Stimulated activated memory B cell treated with anti-CD40 and anti-IgM and Interleukin-4, amounts not matched to agents 10 μg/mL and 1 μg/mL and 100 μg/mL, for 72 hours (primary cell): ENCODE data around the gene MBD3L2B.
"Not testable (repeated sequence)": the region's sequence is repeated elsewhere in the genome, so short reads cannot be mapped to it uniquely, and the experiment has no call there.

Experiments used
- ATAC-seq: fragments of 150-1000 bp; cut with Tn5 transposase; 2 replicates; pipeline ENCODE4 v1.10.0; 2021
- H3K27ac Mint-ChIP-seq: one replicate; pipeline ENCODE4 v1.8.0; 2022; ENCODE audit warnings: mild to moderate bottlenecking, mixed read lengths
- H3K27me3 Mint-ChIP-seq: one replicate; pipeline ENCODE4 v1.8.0; 2022; ENCODE audit warnings: mixed read lengths
- H3K36me3 Mint-ChIP-seq: one replicate; pipeline ENCODE4 v1.8.0; 2022; ENCODE audit warnings: mixed read lengths
- H3K4me1 Mint-ChIP-seq: one replicate; pipeline ENCODE4 v1.8.0; 2022; ENCODE audit warnings: mixed read lengths
- H3K4me3 Mint-ChIP-seq: one replicate; pipeline ENCODE4 v1.8.0; 2022; ENCODE audit warnings: mild to moderate bottlenecking, moderate library complexity, mixed read lengths
- H3K9me3 Mint-ChIP-seq: one replicate; pipeline ENCODE4 v1.8.0; 2022; ENCODE audit warnings: mixed read lengths

MBD3L2B gene

GRCh38 chr19:7021331-7021730 is at the start of gene MBD3L2B:
TSS of gene MBD3L2B (minus strand) at chr19:7021431. CDS start at chr19:7021397, 34 bp downstream.
- not testable (repeated sequence) for H3K4me3 Mint-ChIP-seq, H3K4me1 Mint-ChIP-seq, ATAC-seq, H3K27ac Mint-ChIP-seq, H3K9me3 Mint-ChIP-seq, H3K36me3 Mint-ChIP-seq, H3K27me3 Mint-ChIP-seq

- Mint-ChIP-seq H3K4me3 (peak overlapping the region; percentile 96), H3K27me3 (no peaks in the 10 kb centered on the region), H3K27ac (peak overlapping the region; percentile 97), H3K36me3 (peaks cover 32% of the 10 kb centered on the region), H3K9me3 (peaks cover 3% of the 10 kb centered on the region), H3K4me1 (peaks cover 14% of the 10 kb centered on the region)
- ATAC-seq = no peak
These were observed 48.6 kb upstream of the MBD3L2B start for GRCh38 chr19:7069904-7070226.

- Mint-ChIP-seq H3K36me3 (peaks cover 26% of the 10 kb centered on the region), H3K27me3 (no peaks in the 10 kb centered on the region), H3K4me1 (peaks cover 14% of the 10 kb centered on the region), H3K4me3 (peak within 1 kb of the TSS; percentile 96), H3K9me3 (peaks cover 3% of the 10 kb centered on the region), H3K27ac (peak within 1 kb of the TSS; percentile 97)
- peak; percentile 99 for ATAC-seq
These were observed 48.0 kb upstream of the MBD3L2B start, which contains the start of gene ZNF557 for GRCh38 chr19:7069042-7069903. TSS of gene ZNF557 (plus strand) at chr19:7069703. CDS start at chr19:7075075, 5,372 bp downstream.

- H3K4me1 Mint-ChIP-seq = peaks cover 14% of the 10 kb centered on the region
- H3K27ac Mint-ChIP-seq = peak overlapping the region; percentile 97
- H3K36me3 Mint-ChIP-seq = peaks cover 19% of the 10 kb centered on the region
- H3K4me3 Mint-ChIP-seq = peak overlapping the region; percentile 96
- no peak for ATAC-seq
- peaks cover 3% of the 10 kb centered on the region for H3K9me3 Mint-ChIP-seq
- no peaks in the 10 kb centered on the region for H3K27me3 Mint-ChIP-seq
These were observed 47.4 kb upstream of the MBD3L2B start for GRCh38 chr19:7068599-7068998.

- peaks cover 3% of the 10 kb centered on the region for H3K9me3 Mint-ChIP-seq
- H3K36me3 Mint-ChIP-seq = peaks cover 12% of the 10 kb centered on the region
- H3K27me3 Mint-ChIP-seq = no peaks in the 10 kb centered on the region
- peaks cover 13% of the 10 kb centered on the region for H3K4me1 Mint-ChIP-seq
- ATAC-seq = no peak
- no peak overlapping the region for H3K27ac Mint-ChIP-seq
- H3K4me3 Mint-ChIP-seq = no peak overlapping the region
These were observed 46.5 kb upstream of the MBD3L2B start for GRCh38 chr19:7067716-7068115.

- not testable (repeated sequence) for H3K27ac Mint-ChIP-seq, H3K4me3 Mint-ChIP-seq, H3K4me1 Mint-ChIP-seq, H3K27me3 Mint-ChIP-seq, H3K9me3 Mint-ChIP-seq, ATAC-seq, H3K36me3 Mint-ChIP-seq
These were observed 45.9 kb upstream of the MBD3L2B start for GRCh38 chr19:7067122-7067521.

GRCh38 chr19:7063764-7064418 is 42.7 kb upstream of the MBD3L2B start:
- Mint-ChIP-seq H3K4me1 (peaks cover 3% of the 10 kb centered on the region), H3K27me3 (no peaks in the 10 kb centered on the region), H3K9me3 (peaks cover 3% of the 10 kb centered on the region), H3K4me3 (no peak overlapping the region), H3K27ac (no peak overlapping the region), H3K36me3 (no peaks in the 10 kb centered on the region)
- ATAC-seq = no peak

GRCh38 chr19:7063339-7063738 is 42.1 kb upstream of the MBD3L2B start:
- ATAC-seq = no peak
- Mint-ChIP-seq H3K27ac (no peak overlapping the region), H3K4me1 (no peaks in the 10 kb centered on the region), H3K27me3 (no peaks in the 10 kb centered on the region), H3K4me3 (no peak overlapping the region), H3K9me3 (peaks cover 3% of the 10 kb centered on the region), H3K36me3 (no peaks in the 10 kb centered on the region)

GRCh38 chr19:7059977-7060376 is 38.7 kb upstream of the MBD3L2B start:
- not testable (repeated sequence) for H3K36me3 Mint-ChIP-seq, H3K27me3 Mint-ChIP-seq, H3K4me1 Mint-ChIP-seq, H3K27ac Mint-ChIP-seq, H3K9me3 Mint-ChIP-seq, H3K4me3 Mint-ChIP-seq, ATAC-seq

- H3K4me1 Mint-ChIP-seq, H3K27me3 Mint-ChIP-seq, ATAC-seq, H3K9me3 Mint-ChIP-seq, H3K27ac Mint-ChIP-seq, H3K4me3 Mint-ChIP-seq, H3K36me3 Mint-ChIP-seq: not testable (repeated sequence)
These were observed 37.3 kb upstream of the MBD3L2B start, which contains the start of gene MBD3L3 for GRCh38 chr19:7058576-7058975. TSS of gene MBD3L3 (minus strand) at chr19:7058676. CDS start at chr19:7058605, 71 bp downstream.

- not testable (repeated sequence) for ATAC-seq, H3K4me1 Mint-ChIP-seq, H3K4me3 Mint-ChIP-seq, H3K27me3 Mint-ChIP-seq, H3K9me3 Mint-ChIP-seq, H3K27ac Mint-ChIP-seq, H3K36me3 Mint-ChIP-seq
These were observed 35.1 kb upstream of the MBD3L2B start for GRCh38 chr19:7056371-7056770.

- H3K9me3 Mint-ChIP-seq, ATAC-seq, H3K4me3 Mint-ChIP-seq, H3K27ac Mint-ChIP-seq, H3K36me3 Mint-ChIP-seq, H3K27me3 Mint-ChIP-seq, H3K4me1 Mint-ChIP-seq: not testable (repeated sequence)
These were observed 34.4 kb upstream of the MBD3L2B start for GRCh38 chr19:7055679-7056078.

GRCh38 chr19:7054635-7055368 is 33.6 kb upstream of the MBD3L2B start:
- not testable (repeated sequence) for H3K27ac Mint-ChIP-seq, H3K27me3 Mint-ChIP-seq, H3K4me1 Mint-ChIP-seq, H3K4me3 Mint-ChIP-seq, ATAC-seq, H3K9me3 Mint-ChIP-seq, H3K36me3 Mint-ChIP-seq

GRCh38 chr19:7052896-7053295 is 31.7 kb upstream of the MBD3L2B start:
- H3K4me1 Mint-ChIP-seq, H3K9me3 Mint-ChIP-seq, H3K36me3 Mint-ChIP-seq, H3K27me3 Mint-ChIP-seq, ATAC-seq, H3K4me3 Mint-ChIP-seq, H3K27ac Mint-ChIP-seq: not testable (repeated sequence)

- H3K36me3 Mint-ChIP-seq, H3K9me3 Mint-ChIP-seq, H3K4me1 Mint-ChIP-seq: not testable (repeated sequence)
These were observed 30.2 kb upstream of the MBD3L2B start for GRCh38 chr19:7051421-7051820.

More at GRCh38 chr19:7051421-7051820, 30.2 kb upstream of the MBD3L2B start:
- H3K27ac Mint-ChIP-seq, H3K27me3 Mint-ChIP-seq, H3K4me3 Mint-ChIP-seq, ATAC-seq: not testable (repeated sequence)
